CD4-positive, alpha-beta T cell treated with Interleukin-17A for 1 hour (primary cell): Measurements from ENCODE around the gene KLHDC4.
"Not testable (repeated sequence)": the region's sequence is repeated elsewhere in the genome, so short reads cannot be mapped to it uniquely, and the experiment has no call there.

Source experiments
- DNase-seq: peaks from one replicate; pipeline ENCODE4 v3.0.0-alpha.2; 2020

The KLHDC4 gene

DNA sequence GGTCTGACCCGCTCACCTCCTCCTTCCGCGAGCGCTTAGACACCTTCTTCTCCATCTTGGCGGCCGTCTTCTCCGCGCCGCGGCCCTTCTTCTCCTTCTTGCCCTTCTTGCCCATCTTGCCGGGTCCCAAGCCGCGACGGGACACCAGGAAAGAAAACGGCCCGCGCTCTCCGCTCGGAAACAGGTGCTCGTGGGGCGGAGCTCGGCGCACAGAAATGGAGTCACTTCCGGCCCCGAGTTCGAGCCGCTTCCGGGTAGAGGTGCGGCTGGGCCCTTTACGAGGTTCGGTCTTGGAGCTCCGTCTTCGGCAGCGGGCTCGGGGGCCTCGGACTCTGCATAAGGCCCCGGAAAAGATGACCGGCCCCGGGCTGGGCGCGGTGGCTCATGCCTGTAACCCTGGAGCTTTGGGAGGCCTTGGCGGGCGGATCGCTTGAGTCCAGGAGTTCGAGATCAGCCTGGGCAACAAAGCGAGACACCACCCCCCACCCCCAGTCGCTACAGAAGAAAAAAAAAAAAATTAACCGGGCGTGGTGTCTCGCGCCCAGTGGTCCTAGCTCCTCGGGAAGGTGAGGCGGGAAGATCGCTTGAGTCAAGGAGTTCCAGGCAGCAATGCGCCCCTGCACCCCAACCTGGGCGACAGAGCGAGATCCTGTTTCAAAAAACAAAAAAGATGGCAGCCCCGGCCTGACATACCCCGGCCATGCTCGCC, at the start of gene KLHDC4:
Gene KLHDC4 (minus strand): TSS at position 211 of the 709 bp plus-strand sequence. CDS start 96 bp downstream, at position 115.
- peak; percentile 92 for DNase-seq

DNA sequence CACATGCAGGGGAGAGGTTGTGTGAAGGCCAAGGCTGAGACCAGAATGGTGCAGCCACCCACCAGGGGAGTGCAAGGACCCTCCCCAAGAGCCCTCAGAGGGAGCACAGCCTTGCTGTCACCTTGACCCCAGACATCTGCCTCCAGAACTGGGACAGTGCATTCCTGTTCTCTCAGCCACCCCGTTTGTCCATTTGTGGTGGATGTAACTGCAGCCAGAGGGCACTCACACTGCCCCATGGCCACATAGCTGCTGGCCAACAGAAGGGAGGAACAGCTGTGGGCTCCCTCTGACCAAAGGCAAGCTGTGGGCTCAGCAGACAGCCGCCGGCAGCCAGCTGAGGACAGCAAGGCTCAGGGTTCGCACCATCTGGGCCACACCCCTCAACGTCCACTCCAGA, 49.8 kb upstream of the KLHDC4 start:
- DNase-seq, result no peak

DNA sequence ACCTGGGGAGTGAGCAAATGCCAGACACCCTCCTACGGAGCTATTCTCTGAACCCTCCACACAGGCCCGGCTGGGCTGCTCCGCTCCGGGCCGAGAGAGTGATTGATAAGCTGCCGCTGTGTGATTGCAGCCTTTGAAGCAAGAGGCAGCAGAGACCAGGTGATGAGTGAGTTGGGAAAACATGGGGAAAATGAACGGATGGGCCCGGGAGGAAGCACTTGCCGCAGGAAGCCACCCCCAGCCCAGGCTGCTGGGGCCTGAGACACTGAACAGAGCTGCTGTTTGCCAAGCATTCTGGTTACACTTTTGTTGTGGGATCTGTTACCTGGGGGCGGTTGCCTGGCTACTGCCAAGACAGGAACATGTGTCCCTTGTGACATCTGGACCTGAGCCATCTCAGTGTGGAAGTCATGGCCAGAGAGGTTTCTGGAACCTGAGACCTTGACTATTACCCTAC, 46.4 kb upstream of the KLHDC4 start:
- DNase-seq, result no peak

DNA sequence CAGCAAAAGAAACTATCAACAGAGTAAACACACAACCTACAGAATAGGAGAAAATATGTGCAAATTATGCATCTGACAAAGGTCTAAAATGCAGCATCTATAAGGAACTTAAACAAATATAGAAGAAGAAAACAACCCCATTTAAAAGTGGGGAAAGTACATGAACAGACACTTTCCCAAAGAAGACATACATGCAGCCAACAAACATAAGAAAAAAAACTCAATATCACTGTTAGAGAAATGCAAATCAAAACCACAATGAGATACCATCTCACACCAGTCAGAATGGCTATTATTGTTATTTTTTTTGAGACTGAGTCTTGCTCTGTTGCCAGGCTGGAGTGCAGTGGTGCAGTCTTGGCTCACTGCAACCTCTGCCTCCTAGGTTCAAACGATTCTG, 45.7 kb upstream of the KLHDC4 start:
- DNase-seq, result not testable (repeated sequence)

DNA sequence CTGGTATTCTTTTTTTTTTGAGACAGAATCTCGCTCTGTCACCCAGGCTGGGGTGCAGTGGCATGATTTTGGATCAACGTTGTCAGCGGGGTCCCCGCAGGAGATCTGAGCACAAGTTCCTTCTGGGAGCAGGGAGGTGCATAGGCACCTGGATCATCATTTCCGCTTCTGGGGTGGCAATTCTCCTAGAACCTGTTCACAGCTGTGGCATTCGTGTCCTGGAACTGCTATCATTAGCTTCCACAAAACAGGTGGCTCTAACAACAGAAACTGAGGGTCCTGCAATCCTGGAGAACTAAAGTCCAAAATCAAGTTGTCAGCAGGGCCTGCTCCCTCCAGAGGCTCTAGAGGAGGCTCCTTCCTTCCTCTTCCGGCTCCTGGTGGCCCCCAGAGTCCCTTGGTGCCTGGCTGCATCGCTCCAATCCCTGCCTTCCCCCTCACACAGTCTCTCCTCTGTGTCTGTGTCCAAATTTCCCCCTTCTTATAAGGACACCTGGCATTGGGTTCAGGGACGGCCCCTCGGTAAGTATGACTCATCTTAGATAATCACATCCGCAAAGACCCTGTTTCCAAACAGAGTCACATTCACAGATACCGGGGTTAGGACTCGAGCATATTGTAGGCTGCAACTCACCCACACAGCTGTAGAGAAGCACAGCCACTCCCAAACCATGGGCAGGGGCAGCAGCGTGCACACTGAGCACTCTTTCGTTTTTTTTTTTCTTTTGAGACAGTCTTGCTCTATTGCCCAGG, 43.5 kb upstream of the KLHDC4 start:
- no peak for DNase-seq

DNA sequence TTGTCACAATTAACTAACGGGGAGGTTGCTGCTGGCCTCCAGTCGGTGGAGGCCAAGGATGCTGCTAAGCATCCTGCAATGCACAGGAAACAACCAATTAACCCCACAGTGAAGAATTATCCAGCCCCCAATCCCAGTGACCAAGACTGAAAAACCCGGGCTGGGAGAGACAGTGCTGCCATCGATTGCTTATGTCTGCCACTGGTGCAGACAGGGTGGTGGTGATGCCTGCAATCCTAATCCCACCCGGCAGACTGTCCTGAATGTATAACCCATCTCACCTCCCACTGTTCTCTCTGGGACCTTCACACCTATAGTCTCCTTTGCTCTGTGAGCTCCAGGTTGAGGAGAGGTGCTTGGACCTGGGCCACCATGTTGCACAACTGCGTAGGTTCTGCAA, 42.3 kb upstream of the KLHDC4 start:
- no peak for DNase-seq

DNA sequence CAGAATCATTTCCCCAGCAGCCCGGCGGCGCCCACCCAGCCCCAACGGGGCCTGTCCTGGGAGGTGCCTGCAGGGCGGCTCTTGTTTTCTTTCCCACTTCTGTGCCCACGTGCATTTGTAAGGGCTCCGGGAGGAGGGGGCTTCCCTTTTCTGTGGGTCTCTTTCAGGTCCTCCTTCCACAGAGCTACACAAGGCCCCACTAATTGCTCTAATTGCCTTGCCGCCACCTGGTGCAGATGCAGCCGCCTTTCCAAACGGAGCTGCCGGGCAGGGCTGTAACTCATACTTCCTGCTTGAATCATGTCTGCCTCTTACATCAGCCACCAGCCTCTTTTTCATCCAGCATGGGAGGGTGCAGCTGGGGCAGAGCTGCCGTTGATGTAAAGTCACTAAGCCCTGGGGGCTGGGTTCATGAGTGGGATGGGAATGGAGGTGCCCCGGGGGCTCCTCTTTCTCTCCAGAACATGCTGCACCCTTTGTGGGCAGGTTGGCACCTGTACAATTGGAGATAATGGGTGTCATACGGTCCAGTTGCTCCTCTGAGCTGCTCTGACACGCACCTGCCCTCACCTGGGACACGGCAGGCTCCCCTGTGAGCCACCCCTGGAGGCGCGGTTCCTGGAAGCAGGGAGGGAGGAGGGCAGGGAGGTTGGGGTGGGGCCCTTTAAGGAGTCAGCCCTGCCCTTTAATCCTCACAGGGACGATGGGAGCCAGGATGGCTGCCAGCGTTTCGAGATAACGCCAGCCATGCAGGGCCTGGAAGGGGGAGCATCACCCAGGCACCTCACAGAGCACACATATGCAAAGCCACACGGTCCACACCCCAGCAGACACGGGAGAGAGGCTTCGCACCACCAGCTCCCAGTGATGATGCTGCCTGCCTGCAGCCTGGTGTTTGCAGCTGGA, 41.1 kb upstream of the KLHDC4 start:
- DNase-seq, result peak; percentile 20

DNA sequence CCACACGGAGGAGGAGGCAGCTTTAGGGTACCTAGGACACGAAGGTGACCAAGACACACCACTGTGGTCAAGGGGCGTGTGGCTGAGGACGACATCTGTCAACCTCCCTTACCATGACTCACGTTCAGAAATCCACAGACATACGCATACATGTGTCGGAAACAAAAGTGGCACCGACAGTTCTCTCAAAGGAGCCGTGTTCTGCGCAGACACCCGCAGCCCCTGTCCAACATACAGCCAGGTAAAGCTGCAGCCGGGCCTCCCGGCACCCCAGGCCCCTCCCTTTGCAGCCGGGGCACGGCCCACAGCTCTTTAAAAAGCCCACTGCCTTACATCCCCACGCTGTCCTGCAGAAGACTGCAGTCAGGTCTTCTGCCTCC, 40.5 kb upstream of the KLHDC4 start:
- DNase-seq, result no peak

DNA sequence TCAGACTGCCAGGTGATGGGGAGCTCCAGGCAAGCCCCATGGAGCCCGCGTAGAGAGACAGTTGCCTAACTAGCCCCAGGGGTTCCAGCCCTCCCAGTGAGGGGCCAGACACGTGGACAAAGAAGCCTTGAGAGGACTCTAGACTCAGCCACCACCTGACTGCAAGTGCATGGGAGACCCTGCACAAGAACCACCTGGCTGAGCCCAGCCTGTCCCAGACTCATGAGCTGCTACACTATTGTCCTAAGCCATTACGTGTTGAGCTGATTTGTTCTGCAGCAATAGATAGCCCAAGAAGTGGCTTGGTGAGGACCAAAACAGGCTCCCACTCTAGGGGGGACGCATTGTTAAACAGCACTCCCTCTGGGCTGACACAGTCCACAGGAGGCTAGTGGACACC, 37.6 kb upstream of the KLHDC4 start:
- no peak for DNase-seq

DNA sequence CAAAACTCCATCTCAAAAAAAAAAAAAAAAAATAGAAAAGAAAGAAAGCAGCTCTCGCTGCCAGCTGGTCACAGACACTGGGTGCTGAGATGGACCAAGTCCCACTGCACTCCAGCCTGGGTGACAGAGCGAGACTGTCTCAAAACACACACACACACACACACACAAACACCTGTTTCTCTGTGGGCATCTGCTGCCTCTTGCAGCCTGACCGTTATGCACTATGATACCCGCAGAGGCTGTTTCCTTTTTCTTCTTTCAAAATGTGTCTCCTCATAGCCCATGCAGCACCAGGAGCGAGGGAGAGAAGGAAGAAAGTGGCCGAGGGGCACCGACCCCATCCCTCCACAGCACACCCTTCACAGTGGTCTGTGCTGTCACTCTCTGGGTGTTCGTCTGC, 36.9 kb upstream of the KLHDC4 start:
- DNase-seq, result no peak

DNA sequence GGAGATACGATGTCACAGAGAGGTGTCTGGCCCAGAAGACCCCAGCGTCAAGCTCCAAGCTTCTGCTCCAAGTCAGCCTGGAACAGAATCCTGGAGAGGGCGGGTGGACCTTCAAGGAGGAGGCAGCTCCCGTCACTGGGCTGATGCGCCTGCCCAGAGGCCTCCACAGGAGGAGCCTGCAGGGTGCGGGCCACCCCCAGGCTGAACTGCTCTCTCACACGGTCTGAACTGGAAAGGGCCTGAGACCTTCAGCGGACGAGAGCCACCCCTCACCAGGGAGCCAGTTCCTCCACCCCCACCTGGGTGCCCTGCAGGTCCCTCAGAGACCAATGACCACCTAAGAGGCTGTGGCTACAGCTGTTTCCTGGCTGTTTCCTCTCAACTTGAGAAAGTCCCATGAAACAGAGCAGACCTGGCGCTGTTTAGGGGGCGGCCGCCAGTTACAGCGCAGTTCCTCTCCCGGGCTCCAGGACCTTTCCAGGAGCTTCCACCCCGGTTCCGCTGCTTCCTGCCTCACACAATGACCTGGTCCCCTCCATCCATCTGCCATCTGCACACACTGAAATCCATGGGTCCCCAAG, 36.0 kb upstream of the KLHDC4 start:
- no peak for DNase-seq

DNA sequence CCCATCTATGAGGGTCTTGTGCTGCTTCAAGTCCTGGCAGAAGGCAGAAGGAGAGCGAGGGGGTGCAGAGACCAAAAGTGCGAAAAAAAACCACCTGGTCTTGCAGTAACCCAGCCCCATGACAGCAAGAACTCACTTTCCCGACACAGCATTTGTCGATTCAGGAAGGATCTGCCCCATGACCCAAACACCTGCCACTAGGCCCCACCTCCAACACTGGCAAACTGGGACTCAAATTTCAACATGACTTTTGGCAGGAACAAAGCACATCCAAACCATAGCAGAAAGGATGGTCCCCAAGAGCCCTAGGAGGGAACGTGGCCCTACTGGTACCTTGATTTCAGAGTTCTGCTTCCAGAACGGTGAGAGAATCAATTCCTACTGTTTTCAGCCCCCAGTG, 34.7 kb upstream of the KLHDC4 start:
- DNase-seq, result no peak

DNA sequence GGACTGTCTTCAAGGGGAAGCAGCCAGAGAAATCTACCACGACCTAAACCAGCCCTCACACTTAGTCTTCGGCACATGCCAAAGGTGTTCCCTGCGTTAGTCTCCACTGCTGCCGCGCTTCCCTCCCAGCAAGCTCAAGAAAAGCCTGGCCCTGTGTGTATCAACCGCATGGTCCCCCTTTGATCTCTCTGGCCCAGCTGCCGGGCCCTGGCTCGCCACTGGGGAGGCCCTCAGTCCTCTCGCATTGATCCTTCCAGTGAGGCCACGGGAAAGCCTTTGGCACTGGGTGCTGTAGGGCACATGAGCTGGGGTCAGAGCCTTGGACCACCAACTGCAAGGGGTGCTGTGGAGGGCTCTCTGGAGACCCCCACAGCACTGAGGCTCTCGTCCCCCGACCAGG, 29.6 kb upstream of the KLHDC4 start:
- no peak for DNase-seq

DNA sequence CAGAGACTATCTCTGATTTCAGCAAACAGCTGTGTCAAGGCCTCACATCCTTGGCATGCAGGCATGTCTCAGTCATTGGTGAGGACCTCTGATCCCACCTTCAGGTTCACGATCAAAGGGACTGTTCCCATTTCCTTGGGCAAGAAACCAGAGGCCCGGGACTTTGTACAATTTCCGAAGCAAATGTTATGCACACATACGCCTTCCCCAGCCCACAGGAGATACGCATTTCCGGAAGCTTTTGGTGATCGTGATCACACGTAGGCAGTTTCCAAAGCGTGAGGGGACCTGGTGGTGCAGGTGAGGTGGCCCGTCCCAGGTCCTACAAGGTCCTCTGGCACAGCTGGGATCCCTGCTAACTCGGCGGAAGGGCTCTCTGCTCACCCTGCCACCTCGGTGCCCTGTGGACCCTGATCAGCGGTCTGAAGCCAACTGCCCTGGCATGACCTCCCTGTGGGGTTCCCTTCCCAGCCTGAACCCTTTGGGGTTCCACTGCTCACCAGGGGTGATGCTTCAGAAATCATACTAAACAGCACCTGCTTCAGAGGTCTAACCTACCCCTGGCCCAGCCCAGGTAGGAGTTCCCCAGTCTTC, 28.8 kb upstream of the KLHDC4 start:
- DNase-seq, result no peak

DNA sequence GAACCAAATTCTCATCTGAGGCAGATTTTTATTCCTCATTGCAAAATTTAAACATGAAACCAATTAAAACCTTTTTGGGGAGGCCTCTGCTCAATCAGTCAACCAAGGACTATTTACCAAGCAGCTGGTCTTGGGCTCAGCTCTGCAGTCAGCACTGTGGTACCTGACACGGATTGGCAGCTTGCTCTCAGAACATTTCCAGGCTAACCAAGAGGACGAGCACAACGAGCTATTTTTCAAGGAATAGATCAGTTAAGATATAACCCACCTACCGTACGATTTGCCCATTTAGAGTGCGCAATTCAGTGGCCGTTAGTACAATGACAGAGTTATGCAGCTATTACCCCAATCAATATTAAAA, 26.4 kb upstream of the KLHDC4 start:
- DNase-seq, result no peak

DNA sequence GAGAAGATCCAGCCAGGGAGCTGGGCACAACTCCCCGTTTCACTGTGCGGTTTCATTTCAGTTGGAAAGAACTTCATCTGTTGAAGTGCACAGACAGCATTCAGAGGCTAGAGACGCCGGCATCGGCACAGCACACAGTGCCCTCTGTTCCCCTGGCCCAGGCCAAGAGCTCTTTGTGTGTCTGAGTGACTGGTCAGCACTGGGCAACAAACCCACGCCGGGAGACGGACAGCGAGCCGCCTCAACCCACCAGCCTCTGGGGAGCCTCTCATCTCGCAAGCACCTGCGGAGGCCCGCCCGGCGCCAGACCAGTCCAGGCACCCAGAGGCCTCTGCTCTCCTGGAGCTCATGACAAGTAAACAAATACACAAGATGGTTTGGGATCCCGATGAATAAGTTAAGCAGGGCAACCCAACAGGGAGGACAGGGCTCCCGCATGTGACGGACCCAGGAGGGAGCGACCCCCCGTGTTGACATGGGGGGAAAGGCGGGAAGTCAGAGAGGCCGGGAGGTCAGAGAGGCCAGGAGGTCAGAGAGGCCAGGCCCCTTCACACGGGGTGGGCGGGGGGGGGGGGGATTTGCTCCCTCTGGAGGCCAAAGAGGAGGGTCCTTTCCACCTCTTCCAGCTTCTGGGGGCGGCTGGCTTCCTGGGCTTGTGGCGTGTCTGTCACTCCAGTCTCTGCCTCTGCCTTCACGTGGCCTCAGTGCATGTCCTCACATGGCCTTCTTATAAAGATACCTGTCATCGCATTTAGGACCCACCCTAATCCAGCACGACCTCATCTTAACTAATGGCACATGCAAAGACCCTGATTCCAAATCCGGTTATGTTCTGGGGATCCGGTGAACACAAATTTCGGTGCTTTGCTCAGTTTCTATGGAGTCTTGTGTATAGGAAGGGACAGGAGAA, 25.8 kb upstream of the KLHDC4 start:
- DNase-seq, result no peak

DNA sequence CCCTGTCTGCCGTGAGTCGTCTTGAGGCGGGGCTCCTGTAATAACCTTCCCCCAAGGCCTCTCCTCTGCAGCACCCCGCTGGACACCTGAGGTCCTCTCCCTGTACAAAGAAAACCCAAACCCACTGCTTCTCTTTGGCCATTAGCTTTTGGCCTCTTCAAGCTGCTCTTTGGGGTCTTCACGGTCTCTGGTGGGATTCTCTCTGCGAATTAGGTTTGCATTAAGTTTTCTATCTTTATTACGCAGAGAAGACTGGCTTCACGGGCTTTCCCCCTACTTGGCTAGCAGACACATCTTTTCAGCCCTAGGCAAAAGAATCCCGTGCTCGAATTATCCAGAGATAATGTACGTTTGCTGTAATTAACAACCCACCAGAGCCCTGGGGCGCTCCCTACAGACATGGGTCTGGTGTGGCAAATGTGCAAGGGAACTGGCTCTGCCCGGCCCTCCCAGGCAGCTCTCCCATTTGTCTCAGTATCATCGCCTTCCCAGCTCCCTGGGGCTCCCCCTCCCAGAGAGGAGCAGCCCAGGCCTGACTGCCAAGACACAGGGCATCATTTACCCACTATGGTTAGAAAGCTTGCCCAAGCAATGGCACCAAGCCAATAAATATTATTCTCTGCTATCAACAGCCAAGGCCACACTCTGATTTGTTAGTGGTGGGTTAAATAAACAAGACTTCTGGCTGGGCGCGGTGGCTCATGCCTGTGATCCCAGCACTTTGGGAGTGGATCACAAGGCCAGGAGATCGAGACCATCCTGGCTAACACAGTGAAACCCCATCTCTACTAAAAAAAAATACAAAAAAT, 24.7 kb upstream of the KLHDC4 start:
- no peak for DNase-seq

DNA sequence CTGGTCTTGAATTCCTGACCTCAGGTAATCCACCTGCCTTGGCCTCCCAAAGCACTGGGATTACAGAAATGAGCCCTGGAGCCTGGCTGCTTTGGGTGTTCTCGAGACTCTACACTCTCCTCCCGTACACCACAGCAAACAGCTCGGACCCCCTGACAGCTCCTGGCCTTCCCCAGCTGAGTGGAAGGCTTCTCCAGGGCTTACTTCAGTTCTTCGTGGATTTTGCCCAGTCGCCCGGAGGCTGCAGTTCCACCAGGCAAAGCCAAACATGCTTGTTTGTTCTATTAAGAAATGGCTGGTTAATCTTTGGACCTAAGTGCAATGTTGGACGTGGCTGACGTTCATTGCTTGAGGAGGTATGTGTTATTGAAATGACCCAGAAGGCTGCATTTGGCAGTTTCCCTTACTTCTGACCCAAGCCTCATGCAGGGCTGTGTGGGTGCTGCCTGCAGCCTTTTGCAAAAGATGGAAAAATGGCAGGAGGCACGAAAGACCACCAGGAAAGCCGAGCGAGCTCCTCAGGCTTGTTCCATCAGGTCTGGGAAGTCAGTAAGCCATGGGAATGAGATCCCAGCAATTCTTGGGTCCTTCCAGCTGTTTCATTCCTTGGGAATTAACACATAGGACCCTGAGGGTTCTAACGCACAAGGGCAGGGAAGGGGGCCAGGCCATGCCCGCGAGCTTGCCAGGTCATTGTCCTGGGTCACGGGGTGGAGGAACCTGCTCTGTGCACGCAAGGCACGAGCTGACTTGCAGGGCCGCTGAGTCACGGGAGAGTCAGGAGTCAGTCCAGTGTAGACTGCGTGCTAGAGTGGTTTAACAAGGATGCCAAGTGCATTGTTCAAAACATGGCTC, 23.9 kb upstream of the KLHDC4 start:
- DNase-seq, result no peak

DNA sequence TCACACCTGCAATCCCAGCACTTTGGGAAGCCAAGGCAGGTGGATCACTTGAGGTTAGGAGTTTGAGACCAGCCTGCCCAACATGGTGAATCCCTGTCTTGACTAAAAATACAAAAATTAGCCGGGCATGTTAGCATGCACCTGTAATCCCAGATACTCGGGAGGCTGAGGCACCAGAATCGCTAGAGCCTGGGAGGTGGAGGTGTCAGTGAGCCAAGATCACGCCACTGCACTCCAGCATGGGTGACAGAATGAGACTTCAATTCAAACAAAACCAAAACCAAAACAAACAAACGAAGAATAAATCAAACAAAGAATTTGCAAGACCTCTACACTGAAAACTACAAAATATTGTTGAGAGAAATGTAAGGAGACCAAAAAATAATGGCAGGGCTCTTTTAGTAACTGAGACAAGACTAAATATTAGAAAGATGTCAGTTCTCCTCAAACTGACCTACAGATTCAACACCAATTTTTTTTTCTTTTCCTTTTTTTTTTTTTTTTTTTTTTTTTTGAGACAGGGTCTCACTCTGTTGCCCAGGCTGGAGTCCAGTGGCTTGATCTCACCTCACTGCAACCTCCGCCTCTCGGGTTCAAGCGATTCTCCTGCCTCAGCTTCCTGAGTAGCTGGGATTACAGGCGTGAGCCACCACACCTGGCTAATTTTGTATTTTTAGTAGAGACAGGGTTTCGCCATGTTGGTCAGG, 23.1 kb upstream of the KLHDC4 start:
- not testable (repeated sequence) for DNase-seq
